RKO (cell line): ENCODE data around the gene PREP.
A peak's percentile ranks its signal among the peaks of the same experiment; 100 is the strongest.
"Not testable (repeated sequence)": the region's sequence is repeated elsewhere in the genome, so short reads cannot be mapped to it uniquely, and the experiment has no call there.

Source experiments
- DNase-seq: peaks from one replicate; pipeline ENCODE4 v3.0.0-alpha.2; 2016; ENCODE audit warnings: low spot score

PREP gene

GRCh38 chr6:105263685-105264610 lies 138.9 kb downstream of the PREP start:
- DNase-seq, result no peak

DNA sequence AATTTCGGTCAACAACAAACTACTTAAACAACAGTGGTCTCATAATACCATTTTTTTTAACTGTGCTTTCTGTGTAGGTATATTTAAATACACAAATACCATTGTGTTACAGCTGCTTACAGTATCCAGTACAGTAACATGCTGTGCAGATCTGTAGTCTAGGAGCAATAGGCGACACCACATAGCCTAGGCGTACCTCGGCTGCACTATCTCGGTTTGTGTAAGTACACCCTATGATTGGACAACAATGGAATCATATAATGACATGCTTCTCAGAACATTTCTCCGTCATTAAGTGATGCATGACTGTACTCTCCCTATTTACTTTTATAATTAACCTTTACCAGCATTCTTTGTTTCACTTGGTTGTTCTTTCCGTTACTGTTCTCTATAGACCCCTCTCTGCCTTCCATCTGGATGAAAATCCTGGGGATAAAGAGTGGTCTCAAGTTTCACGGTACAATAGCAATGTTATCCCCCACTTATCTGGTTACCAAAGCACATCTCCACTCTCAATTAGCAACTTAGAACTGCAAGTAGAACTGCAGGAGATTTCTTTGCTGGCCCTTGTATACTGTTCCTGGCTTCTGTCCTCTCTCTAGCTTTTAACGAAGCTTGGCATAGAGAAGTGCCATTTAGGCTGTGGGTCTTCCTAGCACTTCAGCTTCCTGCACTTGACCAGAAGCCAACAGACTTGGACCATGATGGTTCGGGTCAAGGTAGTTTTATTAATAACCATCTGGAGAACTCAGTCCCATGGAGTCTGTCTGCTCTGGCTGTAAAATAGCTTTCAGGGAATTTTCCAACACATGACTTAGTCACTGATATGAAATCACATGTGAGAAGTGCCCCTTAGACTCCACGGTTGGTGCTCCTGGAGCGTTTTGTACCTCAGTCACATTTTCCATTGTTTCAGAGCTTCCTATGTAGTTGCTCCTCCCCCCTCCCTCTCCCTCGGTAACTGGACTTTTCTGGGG lies 142.7 kb downstream of the PREP start:
- DNase-seq, result no peak

DNA sequence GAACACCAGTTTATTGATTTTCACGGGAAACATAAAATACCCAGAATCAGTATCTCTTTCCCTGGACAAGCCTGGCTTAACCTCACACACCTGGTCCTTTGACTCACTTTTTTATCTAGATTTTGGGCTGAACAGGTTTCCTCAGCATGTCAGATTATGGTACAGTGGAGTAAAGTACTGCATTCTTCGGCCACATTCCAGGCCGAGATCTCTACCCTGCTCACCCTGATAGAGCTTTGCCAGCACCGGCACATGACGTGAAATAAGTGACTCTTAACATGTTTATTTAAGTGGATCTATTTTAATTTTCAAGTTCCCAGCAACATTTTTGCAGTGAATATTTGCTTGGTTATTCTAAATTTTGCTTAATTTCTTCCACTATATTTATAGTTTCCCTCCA lies 144.1 kb downstream of the PREP start:
- DNase-seq, result no peak

DNA sequence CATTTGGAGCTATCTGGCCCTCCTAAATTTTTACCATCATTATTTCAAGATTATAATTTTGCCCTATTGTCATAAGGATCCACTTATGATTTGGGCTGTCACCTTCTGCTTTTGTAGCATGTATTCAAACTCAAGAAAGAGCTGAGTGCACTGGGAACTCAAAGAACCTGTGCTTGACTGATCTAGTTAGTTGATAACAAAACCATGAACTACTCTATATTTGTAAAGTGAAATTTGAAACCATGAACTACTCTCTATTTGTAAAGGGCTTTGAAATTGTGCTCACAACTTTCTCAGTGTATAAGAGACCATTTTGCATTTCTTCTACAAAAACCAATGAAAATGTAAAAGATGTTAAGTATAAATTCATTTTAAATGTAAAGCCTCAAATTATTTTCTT lies 145.5 kb downstream of the PREP start:
- no peak for DNase-seq

DNA sequence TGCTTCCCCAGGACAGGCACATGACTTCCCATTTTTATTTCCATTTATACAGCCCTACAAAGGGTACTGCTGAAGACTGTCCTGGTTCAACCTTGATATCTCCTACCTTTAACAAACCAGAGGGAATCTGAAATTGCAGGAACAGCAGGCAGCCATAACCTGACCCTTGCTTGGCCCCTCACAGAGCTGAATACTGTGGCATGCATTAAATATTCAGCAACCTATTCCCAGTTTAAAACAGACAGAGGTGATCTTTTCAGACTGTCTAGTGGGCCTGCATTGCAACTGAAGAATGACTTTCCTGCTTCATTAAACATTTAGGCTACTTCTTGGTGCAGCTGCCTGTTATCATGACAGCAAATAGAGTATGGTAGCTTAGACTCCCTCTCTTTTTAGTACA lies 146.3 kb downstream of the PREP start:
- DNase-seq, result no peak

- DNase-seq, result no peak
Measured at GRCh38 chr6:105253787-105254186, 149.1 kb downstream of the PREP start.

- DNase-seq, result no peak
Measured at GRCh38 chr6:105251689-105252088, 151.2 kb downstream of the PREP start.

DNA sequence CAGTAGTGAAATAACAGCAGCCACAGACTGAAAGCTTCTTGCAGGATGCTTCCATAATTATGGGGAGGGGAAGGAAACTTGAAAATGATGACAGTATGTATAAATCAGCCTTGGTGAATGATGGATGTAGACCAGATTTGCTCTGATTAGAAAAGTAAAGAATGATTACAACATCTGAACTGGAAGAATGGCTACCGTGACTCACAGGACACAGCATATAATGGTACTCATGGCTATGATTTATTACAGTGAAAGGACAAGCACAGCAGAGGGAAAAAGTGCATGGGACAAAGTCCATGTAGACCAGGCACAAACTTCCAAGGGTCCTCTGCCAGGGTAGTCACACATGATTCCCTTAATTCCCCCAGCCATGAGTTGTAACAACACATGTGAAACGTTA lies 152.3 kb downstream of the PREP start:
- peak; percentile 39 for DNase-seq

- no peak for DNase-seq
Measured at GRCh38 chr6:105243487-105243886, 159.4 kb downstream of the PREP start.

- no peak for DNase-seq
Measured at GRCh38 chr6:105235155-105235554, 167.7 kb downstream of the PREP start.

- not testable (repeated sequence) for DNase-seq
Measured at GRCh38 chr6:105231771-105232170, 171.1 kb downstream of the PREP start.
